Left hindlimb (tissue), 1 donor: ENCODE results near the gene PPDPF.

Experiments used
- DNase-seq: peaks from one replicate; pipeline ENCODE4 v3.0.0-alpha.2; 2018

The PPDPF gene

DNA sequence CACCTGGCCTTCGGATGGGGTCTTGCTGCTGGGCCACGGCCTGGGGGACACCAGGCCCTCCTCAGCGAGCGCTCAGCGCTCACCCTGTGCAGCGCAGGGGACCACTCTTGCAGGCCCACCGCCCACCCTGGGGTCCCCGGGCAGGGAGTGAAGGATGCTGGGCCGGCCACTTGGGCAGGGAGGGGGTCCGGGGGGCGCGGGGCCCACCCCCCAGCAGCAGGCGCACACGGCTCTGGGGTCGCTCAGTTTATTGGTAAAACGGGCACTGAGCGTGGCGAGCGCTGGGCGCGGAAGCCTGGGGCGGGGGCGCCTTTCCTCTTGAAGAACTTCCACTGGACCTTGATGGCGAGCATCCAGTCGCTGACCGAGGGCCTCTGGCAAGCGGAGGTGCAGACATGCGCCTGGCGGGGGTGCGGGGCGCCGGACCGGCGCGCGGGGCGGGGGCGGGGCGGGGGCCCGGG is 32.8 kb upstream of the PPDPF start:
- DNase-seq = no peak

DNA sequence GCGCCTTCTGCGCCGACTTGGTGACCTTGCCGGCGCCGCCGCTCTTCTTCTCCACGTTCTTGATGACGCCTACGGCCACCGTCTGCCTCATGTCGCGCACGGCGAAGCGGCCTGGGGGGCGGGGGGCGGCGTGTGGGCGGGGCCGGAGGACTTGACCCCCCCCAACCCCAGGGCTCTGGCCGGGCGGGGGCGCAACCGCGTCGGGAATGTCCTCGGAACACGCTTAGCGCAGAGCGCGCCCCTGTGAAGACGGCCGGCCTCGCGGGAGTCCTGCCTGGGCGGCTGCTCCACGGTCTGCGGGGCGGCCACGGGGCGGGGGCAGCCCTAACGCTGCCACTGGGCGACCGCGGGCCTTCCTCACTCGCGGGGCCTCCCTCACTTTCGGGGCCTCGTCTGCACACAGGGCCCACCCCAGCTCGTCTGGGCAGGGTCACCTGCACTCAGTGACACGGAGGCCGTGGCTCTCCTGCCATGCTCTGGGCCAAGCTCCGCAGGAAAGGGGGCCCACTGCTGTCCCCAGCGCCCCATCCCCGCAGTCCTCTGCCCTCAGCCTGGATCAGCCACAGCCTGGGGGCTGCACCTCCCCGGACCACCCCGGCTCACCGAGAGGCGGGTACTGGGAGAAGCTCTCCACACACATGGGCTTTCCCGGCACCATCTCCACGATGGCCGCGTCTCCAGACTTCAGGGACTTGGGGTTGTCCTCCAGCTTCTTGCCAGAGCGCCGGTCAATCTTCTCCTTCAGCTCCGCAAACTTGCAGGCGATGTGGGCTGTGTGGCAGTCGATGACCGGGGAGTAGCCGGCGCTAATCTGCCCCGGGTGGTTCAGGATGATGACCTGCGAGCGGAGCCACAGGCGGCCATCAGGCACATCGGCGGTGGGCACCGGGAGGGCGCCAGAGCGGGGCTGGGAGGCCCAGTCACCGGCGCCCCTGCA is 32.0 kb upstream of the PPDPF start:
- DNase-seq = no peak

DNA sequence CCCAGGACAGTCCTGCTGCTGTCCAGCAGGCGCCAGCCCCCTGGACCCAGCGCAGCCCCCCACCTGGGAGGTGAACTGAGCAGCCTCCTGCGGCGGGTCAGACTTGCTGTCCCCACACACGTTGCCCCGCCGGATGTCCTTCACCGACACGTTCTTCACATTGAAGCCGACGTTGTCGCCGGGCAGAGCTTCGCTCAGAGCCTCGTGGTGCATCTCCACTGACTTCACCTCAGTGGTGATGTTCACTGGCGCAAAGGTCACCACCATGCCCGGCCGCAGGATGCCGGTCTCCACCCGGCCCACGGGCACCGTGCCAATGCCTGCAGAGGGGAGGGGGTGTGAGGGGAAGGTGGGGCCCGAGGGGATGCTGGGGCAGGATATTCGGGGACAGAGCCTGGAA is 30.1 kb upstream of the PPDPF start:
- no peak for DNase-seq

DNA sequence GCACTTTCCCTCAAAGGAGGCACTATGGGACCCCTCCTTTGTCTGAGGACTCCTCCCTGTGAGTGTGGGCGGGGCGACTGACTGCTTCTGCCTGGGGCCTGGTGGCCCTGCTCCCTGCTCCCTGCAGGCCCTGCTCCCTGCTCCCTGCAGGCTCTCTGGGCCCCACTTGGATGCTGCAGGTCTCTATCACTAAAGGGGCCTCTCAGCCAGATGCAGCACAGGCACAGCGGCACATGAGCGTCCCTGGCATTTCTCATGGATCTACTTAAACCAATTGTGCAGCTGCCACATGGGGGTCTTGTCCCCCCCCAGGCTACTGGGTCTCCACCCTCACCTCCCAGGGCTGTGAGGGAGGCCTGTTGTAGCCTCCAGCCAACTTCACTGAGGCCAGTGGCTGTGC is 29.5 kb upstream of the PPDPF start:
- DNase-seq = no peak

DNA sequence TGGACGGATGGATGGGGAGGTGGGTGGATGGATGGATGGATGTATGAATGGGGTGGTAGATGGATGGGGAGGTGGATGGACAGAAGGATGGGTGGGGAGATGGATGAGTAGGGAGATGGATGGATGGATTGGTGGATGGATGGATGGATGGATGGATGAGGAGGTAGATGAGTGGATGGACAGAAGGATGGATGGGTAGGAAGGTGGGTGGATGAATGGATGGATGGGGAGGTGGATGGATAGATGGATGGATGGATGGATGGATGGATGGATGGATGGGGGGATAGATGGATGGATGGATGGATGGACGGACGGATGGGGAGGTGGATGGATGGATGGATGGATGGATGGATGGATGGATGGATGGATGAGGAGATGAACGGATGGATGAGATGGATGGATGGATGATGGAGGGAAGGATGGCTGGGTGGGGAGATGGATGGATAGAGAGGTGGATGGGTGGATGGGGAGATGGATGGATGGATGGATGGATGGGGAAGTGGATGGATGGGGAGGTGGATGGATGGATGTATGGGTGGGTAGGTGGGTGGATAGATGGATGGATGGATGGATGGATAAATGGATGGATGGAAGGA is 28.8 kb upstream of the PPDPF start:
- no peak for DNase-seq

DNA sequence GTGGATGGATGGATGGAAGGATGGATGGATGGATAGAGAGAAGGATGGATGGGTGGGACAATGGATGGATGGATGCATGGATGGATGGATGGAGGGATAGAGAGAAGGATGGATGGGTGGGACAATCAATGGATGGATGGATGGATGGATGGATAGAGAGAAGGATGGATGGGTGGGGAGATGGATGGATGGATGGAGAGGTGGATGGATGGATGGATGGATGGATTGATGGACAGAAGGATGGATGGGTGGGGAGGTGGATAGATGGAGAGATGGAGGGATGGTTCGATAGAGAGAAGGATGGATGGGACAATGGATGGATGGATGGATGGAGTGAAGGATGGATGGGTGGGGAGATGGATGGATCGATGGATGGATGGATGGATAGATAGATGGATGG is 28.0 kb upstream of the PPDPF start:
- no peak for DNase-seq

DNA sequence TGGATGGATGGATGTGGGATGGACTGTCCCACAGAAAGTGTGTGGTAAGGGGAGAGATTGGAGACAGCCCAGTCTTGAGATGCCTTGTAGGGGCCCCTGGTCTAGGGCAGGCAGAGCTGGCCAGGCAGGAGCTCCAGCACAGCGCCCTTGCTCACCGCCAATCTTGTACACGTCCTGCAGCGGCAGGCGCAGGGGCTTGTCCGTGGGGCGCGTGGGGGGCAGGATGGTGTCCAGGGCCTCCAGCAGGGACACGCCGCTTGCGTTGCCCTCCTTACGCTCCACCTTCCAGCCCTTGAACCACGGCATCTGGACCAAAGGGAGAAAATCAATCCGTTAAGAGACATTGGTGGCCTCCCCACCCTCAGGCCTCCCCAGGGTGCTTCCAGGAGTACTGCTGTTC is 27.6 kb upstream of the PPDPF start:
- no peak for DNase-seq

DNA sequence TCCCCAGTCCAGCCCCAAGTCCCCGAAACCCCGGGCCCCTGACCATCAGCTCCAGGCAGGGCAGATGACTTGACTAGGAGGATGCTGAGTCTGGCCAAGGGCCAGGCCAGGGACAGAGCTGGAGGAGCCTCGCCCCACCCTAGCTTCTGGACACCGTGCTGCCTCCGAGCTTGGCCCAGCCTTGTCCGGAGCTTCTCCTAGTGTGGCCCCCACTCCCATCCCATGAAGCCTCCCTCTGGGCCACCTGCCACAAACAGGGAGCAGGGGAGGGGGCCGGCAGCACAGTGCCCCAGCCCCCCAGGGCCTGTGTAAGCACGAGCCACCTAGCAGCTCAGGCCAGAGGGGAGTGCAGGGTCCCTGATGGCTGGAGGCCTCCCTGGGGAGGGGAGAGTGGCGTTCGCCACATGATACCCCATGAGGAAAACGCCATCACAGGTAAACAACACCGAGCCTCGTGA is 27.0 kb upstream of the PPDPF start:
- DNase-seq = no peak

DNA sequence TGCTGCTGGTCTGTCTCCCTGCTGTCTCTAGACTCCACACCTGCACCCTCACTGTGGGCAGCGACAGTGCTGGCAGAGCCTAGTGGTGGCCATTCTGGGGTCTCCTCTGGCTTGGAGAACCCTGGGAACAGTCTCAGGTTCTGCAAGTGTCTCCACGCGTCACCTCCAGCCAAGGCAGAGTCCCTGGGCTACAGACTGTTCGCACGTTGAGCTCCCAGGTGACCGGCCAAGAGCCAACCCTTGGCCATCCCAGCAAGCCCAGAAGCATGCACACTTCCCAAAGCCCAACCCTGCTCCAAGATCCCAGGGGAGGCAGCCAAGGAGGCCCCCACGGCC is 26.5 kb upstream of the PPDPF start:
- DNase-seq = no peak

DNA sequence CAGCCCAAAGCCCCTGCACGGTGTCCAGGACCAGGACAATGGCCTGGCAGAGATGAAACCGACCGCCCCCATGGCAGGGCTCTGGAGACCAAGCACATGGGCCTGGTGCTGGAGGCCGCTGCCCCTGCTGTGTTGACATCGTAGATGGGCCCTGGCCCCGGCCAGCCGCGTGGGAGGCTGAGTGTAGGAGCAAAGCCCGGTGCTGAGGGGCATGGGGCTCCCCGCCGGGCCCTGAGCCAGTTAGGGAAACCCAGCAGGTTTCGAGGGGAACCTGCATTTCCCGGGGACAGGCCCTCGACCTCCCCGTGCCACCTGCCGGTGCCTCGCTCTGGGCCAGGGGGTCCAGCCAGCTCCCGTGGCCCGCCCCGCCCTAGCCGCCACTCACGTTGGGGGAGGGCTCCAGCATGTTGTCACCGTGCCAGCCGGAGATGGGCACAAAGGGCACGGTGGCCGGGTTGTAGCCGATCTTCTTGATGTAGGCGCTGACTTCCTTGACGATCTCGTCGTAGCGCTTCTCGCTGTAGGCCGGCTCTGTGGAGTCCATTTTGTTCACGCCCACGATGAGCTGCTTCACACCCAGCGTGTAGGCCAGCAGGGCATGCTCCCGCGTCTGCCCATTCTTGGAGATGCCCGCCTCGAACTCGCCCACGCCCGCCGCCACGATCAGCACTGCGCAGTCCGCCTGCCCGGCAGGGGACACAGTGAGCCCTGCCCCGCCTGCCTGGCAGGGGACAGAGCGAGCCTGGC is 26.0 kb upstream of the PPDPF start:
- DNase-seq = no peak

DNA sequence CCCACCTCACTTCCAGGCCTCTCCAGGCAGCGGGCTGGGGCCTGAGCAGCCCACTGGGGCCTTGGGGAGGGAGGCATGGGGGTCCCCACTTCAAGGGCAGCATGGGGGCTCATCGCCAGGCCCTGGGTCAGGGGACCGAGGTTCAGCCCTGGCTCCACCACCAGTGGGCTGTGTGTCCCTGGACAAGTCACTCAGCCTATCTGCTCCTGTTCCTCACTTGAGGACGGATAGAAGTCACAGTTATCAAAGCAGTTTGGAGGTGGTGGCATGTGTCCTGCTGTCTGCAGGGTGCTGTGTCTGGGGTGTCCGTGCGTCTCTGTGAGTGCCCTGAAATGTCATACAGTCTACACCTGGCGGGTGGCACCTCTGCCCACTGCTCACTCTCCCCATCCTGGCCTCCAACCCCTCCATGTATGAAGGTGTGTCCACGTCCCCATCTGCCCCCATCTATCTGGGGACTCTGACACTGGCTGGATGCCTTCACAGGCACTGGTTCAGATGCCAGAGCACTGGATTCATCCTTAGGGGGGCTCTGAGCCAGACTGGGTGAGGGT is 25.3 kb upstream of the PPDPF start:
- no peak for DNase-seq

DNA sequence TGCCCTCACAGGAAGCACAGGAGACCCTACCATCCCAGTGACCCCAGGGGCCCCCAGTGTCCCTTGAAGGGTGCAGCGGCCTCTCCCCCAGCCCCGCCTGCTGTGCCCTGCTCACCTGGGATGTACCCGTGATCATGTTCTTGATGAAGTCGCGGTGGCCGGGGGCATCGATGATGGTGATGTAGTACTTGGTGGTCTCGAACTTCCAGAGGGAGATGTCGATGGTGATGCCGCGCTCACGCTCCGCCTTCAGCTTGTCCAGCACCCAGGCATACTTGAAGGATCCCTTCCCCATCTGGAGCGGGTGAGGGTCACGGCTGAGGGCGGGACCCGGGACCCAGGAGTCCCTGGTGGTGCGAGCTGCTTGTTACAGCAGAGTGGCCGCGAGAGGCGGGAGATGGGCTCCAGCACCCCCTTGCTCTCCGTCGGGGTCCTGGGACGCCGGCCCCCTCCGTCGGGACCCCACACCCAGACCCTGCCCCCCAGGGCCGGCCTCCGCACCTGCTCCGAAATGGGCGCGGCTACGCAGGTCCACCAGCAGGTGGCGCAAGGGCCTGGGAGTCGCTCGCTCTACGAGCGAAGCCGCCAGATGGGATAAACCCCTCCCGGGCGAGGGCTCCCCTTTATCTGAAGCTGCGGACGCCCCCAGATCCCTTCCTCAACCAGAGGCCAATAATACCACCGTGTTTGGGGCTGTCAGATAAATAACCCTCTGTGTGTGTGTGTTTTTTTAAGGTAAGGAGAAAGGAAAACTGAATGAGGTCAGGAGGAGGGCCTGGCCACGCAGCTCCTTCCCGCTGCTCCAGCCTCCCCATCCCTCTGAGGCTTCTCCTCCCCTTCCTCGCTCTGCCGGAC is 24.6 kb upstream of the PPDPF start:
- DNase-seq = no peak

DNA sequence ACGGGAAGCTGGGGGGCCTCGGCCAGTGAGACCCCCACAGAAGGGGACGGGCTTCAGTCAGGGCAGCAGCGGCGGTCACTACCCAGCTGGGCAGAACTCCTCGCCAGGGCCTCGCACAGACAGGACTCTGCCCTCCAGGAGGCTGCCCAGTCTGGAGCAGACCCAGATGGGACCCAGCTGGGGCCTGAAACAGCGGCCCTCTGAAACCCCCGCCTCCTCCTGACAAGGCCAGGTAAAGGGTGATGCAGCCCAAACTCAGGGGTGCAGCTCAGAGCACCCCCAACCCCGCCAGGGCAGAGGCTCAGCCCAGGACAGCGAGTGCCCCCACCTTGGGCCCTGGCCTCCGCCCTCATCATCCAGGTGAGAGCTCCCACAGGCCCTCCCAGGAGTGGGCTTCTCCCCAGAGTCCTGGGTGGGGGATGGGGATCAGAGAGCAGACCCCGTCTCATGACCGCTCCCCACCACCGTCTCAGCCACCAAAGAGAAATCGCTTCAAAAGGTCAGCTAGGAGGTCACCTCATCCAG is 23.9 kb upstream of the PPDPF start:
- DNase-seq = no peak

DNA sequence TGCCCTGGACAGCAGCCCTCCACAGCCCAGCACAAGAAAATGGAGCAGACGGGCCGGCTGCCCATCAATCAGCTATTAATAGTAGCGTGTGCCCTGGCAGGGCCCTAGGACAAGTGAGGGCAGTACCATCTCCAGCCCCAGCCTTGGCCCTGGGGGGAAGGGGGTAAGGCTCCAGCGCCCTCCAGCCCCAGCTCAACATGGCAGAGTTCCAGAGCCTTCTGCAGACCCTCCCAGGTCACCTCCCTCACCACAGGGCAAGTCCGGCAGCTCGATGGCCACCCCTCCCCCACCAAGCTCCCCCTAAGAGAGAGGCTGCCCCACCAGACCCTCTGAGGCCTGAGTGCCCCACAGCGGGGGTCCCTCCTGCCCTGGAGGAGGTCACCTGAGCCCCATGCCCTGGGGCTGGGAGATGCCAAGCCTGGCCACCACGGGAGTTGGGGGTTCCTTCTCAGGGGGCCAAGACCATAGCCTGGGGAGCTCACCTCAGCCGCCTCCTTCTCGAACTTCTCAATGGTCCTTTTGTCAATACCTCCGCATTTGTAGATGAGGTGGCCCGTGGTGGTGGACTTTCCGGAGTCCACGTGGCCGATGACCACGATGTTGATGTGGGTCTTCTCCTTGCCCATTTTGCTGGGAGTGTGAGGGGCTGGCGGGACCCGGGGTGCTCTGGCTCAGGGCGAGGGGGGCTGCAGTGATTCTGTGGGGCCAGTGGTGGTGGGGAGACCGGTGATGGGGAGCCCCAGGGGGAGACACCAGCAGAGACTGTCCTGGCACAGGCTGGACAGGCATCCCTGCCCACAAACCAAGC is 23.2 kb upstream of the PPDPF start:
- no peak for DNase-seq

DNA sequence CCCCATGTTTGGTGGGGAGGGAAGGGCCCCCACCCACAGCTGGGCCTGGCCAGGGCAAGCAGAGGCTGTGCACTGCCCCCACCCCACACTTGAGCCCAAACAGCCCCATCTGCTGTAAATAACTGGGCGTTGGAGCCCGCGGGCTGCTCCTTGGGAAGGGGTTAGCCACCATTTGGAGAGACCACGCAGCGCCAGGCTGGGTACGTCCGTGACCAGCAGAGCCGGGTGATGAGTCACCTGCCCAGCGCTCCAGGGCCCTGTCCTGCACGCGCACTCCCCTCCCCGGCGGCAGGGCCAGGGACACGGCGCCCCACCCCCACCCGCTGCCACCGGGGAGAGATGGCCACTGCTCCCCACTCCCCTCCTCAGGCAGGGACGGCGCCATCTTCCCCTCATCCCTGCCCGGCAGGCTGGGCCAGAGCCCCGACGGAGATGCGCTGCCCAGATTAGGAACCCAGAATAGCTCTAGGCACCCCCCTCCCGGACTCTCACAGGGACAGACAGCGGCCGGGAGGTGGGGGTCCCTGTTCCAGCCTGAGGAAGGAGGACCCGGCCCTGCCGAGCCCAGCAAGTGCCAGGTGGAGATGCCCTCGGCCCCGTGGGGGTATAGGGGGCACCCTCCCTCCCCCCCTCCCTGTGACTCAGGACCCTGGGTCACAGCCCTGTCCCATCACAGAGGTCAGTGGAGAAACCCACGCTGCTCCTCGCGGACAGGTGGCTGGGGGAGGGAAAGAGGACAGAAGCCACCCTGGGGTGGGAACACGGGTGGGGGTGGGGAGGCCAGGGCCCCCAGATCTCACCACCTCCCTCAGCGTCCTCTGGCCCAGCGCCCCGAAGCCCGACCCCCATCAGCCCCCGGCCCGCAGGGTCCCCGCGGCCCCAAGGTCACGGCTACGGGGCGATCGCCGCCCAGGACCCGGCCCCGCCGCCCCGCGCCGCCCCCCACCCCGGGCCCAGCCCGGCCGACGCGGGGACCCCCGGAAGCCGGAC is 22.3 kb upstream of the PPDPF start:
- no peak for DNase-seq

DNA sequence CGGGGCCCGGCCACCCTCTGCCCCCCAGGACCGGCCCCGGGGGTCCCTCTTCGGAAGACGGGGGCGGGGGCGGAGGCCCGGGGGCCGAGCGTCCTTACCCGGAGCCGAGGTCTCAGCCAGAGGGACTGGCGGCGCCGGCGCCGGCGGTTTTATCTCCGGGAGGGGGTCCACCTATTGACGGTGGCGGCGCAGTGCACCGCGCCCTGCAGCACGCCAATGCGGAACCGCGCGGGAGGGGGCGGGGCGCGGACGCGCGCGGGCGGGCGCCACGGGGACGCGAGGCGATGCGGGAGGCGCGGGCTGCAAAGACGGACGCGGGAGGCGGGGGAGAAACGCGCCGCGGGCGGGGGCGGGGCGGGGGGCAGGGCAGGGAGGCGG is 21.6 kb upstream of the PPDPF start, which contains the start of gene EEF1A2:
Gene EEF1A2 (minus strand): TSS at position 124 of the 378 bp plus-strand sequence. CDS start 1,320 bp downstream, outside the sequence.
- DNase-seq = no peak

DNA sequence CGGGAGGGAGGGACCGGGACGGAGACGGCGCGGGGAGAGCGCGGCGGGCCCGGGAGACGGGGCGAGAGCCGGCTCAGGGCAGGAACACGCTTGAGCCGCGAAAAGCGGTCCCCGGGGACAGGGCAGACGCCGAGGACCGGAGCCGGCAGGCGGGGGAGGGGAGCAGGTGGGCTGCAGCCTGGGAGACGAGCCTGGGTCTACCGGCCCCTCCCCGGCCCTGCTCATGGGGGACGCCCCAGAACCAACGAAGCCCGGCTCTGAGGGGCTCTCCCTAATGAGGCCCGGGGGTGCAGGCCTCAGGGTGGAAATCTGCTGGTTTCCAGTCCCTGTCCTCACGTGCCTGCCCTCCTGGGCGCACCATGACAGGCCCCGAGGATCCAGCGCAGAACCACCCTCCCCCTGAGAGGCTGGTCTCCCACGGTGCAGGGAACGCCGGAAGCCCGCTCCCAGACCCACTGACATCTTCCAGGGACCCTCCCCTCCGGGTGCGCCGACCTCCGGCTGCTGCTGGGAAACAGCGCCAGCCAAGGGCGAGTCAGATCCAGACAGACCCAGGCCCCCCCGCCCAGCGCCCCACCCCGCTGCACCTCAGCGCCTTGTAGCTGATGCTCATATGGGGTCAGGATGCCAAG is 21.1 kb upstream of the PPDPF start:
- no peak for DNase-seq

DNA sequence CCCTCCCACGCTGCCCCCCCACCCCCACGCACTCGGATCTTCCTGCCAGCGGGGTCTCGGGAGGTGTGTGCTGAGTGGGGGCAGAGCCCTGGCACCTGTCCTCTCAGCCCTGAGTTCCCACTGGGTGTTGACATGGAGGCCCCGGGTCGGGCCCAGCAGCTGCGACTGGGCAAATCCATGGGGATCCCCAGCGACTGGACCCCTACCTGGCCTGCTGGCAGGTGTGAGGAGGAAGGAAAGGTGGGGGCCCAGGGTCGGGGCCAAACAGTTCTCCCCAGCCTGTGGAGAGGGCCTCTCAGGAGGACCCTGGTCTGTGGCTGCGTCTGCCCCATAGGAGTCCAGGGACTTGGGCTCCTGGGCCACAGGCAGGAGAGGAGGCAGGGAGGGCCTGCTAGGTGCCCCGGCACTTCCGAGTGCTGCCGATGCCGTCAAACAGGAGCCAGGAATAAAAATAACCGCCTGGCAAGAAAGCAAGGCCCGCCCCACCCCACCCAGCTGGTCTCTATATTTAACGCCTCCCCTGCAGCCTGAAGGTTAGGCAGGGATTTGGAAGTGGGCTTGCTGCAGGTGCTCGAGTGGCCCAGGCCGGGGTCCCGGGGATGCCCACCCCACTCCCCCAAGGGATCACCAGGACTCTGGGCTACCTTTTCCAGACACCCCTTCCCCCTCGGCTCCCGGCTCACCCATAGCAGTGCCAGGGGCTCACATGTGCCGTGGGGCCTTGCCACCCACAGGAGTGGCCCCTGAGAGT is 20.2 kb upstream of the PPDPF start:
- DNase-seq = no peak
